Dedifferentiated amniotic fluid mesenchymal stem cell (primary cell): ENCODE measurements around the gene HMG20A.
A peak's percentile ranks its signal among the peaks of the same experiment; 100 is the strongest.
"Not testable (repeated sequence)": the region's sequence is repeated elsewhere in the genome, so short reads cannot be mapped to it uniquely, and the experiment has no call there.

Experiments
- DNase-seq: peaks from one replicate; pipeline ENCODE4 v3.0.0-alpha.2; 2016; ENCODE audit errors: extremely low spot score

HMG20A gene

GRCh38 chr15:77420610-77421369, at the start of gene HMG20A:
Gene HMG20A, plus strand, starts transcription at chr15:77420888. Its CDS starts 37,520 bp downstream, at chr15:77458408.
- DNase-seq, result peak; percentile 53

GRCh38 chr15:77371850-77372563, 48.7 kb upstream of the HMG20A start:
- DNase-seq, result no peak

- no peak for DNase-seq
These were observed 47.2 kb upstream of the HMG20A start for GRCh38 chr15:77373441-77373840.

- no peak for DNase-seq
These were observed 45.6 kb upstream of the HMG20A start for GRCh38 chr15:77375133-77375532.

- DNase-seq, result no peak
These were observed 43.9 kb upstream of the HMG20A start for GRCh38 chr15:77376770-77377169.

- no peak for DNase-seq
These were observed 40.7 kb upstream of the HMG20A start for GRCh38 chr15:77380033-77380432.

- no peak for DNase-seq
These were observed 36.6 kb upstream of the HMG20A start for GRCh38 chr15:77384086-77384485.

GRCh38 chr15:77384589-77385359, 35.9 kb upstream of the HMG20A start:
- DNase-seq, result no peak

GRCh38 chr15:77386626-77387025, 34.1 kb upstream of the HMG20A start:
- DNase-seq, result no peak

GRCh38 chr15:77387365-77388105, 33.2 kb upstream of the HMG20A start:
- DNase-seq, result no peak

- DNase-seq, result no peak
These were observed 29.2 kb upstream of the HMG20A start for GRCh38 chr15:77391372-77391951.

GRCh38 chr15:77392762-77393470, 27.8 kb upstream of the HMG20A start:
- DNase-seq, result no peak

- DNase-seq, result no peak
These were observed 27.2 kb upstream of the HMG20A start for GRCh38 chr15:77393471-77393840.

- DNase-seq, result no peak
These were observed 25.5 kb upstream of the HMG20A start for GRCh38 chr15:77395013-77395774.

GRCh38 chr15:77396692-77397091, 24.0 kb upstream of the HMG20A start:
- no peak for DNase-seq

- no peak for DNase-seq
These were observed 21.8 kb upstream of the HMG20A start for GRCh38 chr15:77398927-77399326.

GRCh38 chr15:77400258-77400657, 20.4 kb upstream of the HMG20A start:
- DNase-seq, result no peak

- peak; percentile 89 for DNase-seq
These were observed 17.8 kb upstream of the HMG20A start for GRCh38 chr15:77402740-77403379.

- not testable (repeated sequence) for DNase-seq
These were observed 14.4 kb upstream of the HMG20A start for GRCh38 chr15:77406173-77406759.
